Measurements from ENCODE around the gene OR10G4. TPM values are rescaled to one million over a fixed set of nuclear protein-coding genes. Genes with fewer than 3 reads are reported as not detected.

OR10G4 gene
- total and polyA plus RNA-seq, 2 of the 13 experiments (the other 11 are each of a cell fraction or from before 2014, with no cell fraction given) = not detected

DNA sequence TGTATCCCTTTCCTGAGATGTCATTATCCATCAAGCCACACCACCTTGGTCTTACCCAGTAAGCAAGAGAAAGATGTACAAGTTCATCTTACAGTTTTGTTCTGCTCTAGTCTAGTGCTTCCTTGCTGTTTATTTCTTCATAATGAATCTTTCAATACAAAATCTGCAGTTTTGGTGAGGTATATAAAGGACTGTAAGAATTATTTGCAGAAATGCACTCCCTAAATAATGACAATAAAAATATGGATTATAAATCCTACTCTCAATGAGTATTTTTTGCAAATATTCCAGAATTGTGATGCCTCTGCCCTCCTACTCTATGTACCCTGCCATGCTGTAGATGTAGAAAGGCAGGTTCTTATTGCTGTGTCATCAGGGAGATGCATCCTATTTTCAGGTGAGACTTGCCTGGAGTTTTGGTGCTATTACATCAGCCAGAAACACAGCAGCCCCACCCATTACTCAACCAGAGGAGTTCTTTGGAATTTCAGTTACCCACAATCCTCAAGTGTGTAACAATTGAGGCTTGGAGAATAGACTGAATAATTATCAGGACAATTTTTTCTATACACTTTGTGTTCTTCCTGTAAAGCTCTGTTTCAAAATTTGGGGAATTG lies 35.0 kb upstream of the OR10G4 start, which contains the start of gene OR10S1:
Gene OR10S1, minus strand, starts transcription at position 51 of the 617 bp plus-strand sequence. CDS start 117 bp downstream, outside the sequence.
- H3K4me2 ChIP-seq (ENCODE audit: low read depth, low read length) = no peak within 1 kb of the TSS
- BruUV-seq (replicated peaks) = no TSS peak
- H3K27me3 ChIP-seq (ENCODE audit: control insufficient read depth in 1 of 2, insufficient read depth in 2 of 2, low read length in 2 of 2) = no peaks in the 10 kb centered on the region
- intact Hi-C loops (cut with micrococcal nuclease; ENCODE audit: unreplicated experiment) (no loop called here), in situ Hi-C loops (cut with HindIII; ENCODE audit: extremely low pct_ligation_motif_present, low pct_unique_long_range_greater_than_20kb) (no loop called here)
- H3K9me3 ChIP-seq (ENCODE audit: low read length) = 0 out of 2 replicates have a peak, but pooled peaks cover 7% of the 10 kb centered on the region
- ChIA-PET POLR2A (no interaction called here), CTCF (ENCODE audit: low intra/inter-chr PET ratio, low total read pairs) (no interaction called here)
- no peak for DNase-seq (ENCODE audit: low spot score)
- H3K79me2 ChIP-seq (ENCODE audit: insufficient read depth, low read length) = no peaks in the 10 kb centered on the region
- no peak for FAIRE-seq
- H3K9ac ChIP-seq (ENCODE audit: insufficient read depth, low read depth, low read length) = no peak within 1 kb of the TSS
- no peaks in the 10 kb centered on the region for H4K20me1 ChIP-seq (ENCODE audit: insufficient read depth, low read length)
- no peaks in the 10 kb centered on the region for H3K4me1 ChIP-seq (ENCODE audit: insufficient read depth, low read length)
- no peak within 1 kb of the TSS for H2AFZ ChIP-seq (ENCODE audit: low read length)
- TF ChIP-seq IRF2 (CRISPR knock-in tag; IDR thresholded peaks at IDR 0.05) = no peak
- TF ChIP-seq MED1 (CRISPR knock-in tag; IDR thresholded peaks at IDR 0.05) = no peak
- no peak for TF ChIP-seq ZNF275 (CRISPR knock-in tag; IDR thresholded peaks at IDR 0.05; ENCODE audit: borderline replicate concordance)
- TF ChIP-seq, protein P1, sequence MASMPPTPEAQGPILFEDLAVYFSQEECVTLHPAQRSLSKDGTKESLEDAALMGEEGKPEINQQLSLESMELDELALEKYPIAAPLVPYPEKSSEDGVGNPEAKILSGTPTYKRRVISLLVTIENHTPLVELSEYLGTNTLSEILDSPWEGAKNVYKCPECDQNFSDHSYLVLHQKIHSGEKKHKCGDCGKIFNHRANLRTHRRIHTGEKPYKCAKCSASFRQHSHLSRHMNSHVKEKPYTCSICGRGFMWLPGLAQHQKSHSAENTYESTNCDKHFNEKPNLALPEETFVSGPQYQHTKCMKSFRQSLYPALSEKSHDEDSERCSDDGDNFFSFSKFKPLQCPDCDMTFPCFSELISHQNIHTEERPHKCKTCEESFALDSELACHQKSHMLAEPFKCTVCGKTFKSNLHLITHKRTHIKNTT (CRISPR knock-in tag; IDR thresholded peaks at IDR 0.05) = no peak
- no peak for TF ChIP-seq ZNF749 (CRISPR knock-in tag; IDR thresholded peaks at IDR 0.05; ENCODE audit: borderline replicate concordance)
- no peak for TF ChIP-seq HMGXB3 (CRISPR knock-in tag; IDR thresholded peaks at IDR 0.05; ENCODE audit: borderline replicate concordance)
- TF ChIP-seq DNMT3B (CRISPR knock-in tag; conservative IDR thresholded peaks at IDR 0.05) = no peak
- TF ChIP-seq, protein P2, sequence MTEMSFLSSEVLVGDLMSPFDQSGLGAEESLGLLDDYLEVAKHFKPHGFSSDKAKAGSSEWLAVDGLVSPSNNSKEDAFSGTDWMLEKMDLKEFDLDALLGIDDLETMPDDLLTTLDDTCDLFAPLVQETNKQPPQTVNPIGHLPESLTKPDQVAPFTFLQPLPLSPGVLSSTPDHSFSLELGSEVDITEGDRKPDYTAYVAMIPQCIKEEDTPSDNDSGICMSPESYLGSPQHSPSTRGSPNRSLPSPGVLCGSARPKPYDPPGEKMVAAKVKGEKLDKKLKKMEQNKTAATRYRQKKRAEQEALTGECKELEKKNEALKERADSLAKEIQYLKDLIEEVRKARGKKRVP (CRISPR knock-in tag; IDR thresholded peaks at IDR 0.05) = no peak
- H3K27ac ChIP-seq (ENCODE audit: extremely low read length, insufficient read depth, low read length) = no peak within 1 kb of the TSS
- no peak within 1 kb of the TSS for H3K4me3 ChIP-seq (replicated peaks in 1 of 3; ENCODE audit: insufficient read depth in 1 of 3, low read depth in 2 of 3, low read length in 3 of 3)
- H3K36me3 ChIP-seq (replicated peaks in 1 of 2; ENCODE audit: control insufficient read depth in 1 of 2, insufficient read depth in 2 of 2, low read length in 2 of 2) = no peaks in the 10 kb centered on the region
- no peak for ATAC-seq

Measured in HepG2 (cell line).